GM19043 (cell line): ENCODE results near the gene MDP1.
"Not testable (repeated sequence)": the region's sequence is repeated elsewhere in the genome, so short reads cannot be mapped to it uniquely, and the experiment has no call there.

Source experiments
- ATAC-seq: cut with Tn5 transposase; IDR thresholded peaks from one replicate; pipeline ENCODE4 v1.9.1; 2021; ENCODE audit warnings: low read depth; ENCODE audit not compliant: unreplicated experiment

MDP1 gene

DNA sequence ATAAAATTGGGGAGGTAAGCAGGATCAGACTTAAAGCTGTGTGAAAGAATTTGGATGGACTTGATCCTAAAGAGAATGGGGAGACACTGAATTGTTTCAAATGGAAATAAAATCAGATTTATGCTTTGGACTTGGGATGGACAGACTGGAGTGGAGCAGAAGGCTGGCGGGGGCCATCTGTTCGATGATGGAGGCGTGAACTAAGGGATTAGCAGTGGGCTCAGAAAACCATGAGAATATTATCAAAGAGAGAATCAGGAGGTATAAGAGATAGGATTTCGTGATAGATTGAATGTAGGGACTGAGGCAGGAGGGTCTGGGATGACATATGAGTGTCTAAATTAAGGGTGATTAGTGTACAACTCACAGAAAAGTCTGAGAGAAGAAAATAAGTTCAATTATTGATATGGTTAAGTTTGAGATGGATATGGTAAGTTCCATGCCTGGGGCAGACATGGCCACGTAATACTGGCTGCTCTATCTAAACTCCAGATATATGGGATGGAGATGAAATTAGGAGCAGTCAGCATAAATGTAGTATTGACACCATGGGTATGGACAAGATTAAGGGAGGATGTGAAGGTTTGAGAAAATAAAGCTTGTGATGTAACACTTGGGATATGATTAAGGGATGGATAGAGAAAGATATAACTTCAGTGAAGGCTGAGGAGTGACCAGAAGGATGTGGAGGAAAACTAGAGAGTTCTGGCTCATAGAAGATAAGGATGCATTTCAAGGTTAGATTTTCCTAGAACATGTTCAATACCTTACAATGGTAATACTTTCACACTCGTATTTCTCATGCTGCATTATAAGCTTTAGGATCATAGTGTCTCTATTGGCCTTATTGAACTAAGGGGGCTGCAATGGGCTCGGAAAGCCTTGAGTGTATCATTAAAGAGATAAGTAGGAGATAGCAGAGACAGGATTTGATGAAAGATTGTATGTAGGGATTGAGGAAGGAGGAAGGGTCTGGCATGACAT is 11.4 kb downstream of the MDP1 start:
- ATAC-seq = no peak

DNA sequence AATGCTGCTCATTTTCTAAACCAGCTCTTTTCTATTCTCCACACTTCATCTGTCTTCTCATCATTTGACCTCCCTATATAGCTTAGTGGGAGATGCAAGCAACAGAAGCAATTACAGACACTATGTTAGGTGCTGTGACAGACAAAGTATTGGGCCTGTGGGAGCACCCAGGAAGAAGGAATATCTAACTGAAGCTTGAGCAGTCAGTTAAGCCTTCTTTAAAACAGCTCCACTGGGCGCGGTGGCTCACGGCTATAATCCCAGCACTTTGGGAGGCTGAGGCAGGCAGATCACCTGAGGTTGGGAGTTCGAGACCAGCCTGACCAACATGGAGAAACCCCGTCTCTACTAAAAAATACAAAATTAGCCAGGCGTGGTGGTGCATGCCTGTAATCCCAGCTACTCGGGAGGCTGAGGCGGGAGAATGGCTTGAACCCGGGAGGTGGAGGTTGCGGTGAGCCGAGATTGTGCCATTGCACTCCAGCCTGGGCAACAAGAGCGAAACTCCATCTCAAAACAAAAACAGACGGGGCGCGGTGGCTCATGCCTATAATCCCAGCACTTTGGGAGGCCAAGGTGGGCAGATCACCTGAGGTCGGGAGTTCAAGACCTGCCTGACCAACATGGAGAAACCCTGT is 12.5 kb downstream of the MDP1 start:
- ATAC-seq = not testable (repeated sequence)

DNA sequence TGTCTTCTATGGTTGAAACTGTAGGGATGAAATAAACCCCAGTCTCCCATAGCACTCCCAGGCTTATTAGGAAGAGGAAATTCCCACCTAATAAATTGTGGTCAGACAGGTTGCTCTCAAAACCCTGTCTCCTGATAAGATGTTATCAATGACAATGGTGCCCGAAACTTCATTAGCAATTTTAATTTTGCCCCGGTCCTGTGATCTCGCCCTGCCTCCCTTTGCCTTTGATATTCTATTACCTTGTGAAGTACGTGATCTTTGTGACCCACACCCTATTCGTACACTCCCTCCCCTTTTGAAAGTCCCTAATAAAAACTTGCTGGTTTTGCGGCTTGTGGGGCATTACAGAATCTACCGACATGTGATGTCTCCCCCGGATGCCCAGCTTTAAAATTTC is 13.3 kb downstream of the MDP1 start:
- not testable (repeated sequence) for ATAC-seq

DNA sequence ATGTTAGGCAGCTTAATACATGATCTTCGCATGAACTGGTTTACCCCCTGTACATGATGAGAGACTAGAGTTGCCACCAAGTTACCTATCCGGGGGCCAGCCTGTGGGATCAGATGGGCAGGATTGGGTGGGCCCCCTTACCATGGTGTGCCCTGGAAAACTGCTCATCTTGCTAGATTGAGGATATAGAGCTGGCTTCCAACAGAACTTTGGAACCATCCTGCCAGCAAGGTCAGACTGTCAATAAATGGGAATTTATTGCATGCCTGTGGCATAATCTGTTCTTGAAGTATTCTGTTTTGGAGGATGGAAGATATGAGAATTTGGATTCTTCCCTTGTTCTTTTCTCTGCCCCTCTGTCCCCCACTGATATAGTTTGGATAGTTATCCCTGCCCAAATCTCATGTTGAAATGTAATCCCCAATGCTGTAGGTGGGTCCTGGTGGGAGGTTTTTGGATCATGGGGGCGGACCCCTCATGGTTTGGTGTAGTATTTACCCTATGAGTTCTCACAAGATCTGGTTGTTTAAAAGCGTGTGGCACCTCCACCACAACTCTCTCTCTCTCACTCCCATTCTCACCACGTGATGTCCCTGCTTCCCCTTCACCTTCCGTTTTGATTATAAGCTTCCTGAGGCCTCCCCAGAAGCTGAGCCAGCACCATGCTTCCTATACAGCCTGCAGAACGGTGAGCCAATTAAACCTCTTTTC is 16.9 kb downstream of the MDP1 start:
- ATAC-seq = no peak

DNA sequence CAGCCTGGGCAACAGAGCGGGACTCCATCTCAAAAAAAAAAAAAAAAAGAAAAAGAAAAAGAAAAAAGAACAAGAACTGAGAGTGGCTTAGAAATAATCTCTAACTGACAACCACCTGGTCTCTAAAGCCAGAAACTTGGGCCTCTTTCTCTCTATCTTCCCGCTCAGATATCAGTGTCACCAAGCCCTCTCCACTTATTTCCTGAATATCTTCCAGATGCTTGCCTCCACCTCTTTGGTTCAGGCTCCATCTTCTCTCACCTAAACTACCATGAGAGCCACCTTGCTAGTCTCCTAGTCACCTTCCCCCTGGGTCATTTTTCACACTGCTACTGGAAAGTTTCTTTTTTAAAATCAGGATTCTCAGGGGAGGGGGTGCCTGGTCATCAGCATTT is 18.8 kb downstream of the MDP1 start:
- no peak for ATAC-seq

DNA sequence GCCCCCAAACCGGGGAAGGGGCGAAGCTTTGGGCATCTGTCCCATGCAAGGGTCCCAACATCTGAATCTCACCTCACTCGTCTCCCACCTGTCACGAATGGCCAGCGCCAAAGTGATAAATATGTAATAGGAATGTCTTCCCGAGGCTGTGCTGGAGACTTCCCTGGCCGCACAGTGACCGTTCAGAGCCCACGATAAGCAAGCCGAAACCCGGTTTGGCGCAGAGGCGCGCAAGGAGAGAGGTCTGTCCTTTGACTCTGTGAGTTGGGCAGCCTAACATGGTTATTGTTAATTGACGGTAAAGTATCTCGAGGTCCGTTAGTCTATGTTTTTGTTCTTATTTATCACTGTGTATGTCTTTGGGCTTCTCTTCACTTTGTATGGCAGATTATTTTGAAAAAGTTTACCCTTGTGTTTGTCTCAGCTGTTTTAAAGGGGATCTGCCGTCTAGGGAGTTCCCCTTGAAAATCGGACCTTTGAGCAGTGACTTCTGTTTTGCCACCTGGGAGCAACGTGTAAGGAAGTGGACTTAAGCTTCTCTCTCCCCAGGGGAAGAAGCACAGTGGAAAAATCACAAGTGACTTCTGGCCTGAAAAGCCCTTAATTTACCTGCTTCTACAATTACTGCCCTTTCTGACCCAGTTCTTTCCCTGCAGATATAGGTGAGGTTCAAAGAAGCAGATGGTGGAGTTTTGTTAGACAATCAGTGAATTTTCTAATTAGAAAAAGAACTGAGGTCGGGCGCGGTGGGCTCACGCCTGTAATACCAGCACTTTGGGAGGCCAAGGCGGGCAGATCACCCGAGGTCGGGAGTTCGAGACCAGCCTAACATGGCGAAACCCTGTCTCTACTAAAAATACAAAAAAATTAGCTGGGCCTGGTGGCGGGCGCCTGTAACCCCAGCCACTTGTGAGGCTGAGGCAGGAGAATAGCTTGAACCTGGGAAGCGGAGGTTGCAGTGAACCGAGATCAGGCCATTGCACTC is 19.5 kb downstream of the MDP1 start:
- no peak for ATAC-seq

DNA sequence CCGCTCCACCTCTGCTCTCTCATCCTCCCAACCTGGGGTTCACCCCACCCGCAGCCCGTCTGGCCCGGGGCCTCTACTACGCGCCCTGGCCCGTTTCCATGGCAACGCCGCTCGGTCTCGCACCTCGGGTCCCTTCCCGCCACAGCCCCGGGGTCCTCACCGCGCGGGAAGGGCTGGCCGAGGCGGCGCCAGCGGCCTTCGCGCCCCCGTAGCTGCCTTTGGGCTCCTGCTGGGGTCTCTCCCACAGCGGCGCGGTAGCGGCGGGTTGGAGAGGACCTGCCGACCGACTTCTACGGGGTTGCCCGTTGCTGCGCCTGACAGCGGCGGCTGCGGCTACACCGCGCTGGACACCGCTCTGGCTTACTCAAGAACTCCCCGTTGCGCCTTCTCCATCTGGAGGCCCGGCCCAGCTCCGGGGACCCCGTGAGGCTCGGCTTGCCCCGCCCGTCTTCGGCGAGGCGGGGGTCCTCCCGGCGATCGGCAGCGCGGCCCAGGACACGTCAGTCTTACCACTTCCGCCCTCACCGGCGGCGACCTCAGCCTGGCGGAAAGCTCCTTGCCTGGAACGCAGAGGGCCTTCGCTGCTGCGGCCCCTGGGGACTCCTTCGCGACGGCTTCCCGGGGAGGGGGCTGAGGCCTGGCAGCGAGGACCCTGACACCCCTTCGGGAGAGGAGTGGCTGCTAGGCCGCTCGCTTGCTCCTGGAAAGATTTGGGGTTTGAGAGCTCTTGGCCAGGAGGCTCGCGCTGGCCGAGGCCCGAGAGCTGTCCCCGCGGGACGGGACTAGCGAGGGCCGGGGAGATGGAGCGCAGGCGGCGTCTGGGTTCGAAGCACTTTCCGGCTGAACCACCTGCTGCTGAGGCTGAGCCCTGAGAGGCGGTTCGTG is 20.4 kb downstream of the MDP1 start, which contains the start of gene TM9SF1:
TSS of gene TM9SF1 (minus strand) at position 256 of the 885 bp plus-strand sequence. CDS start 422 bp downstream, outside the sequence.
- ATAC-seq = peak; percentile 85

DNA sequence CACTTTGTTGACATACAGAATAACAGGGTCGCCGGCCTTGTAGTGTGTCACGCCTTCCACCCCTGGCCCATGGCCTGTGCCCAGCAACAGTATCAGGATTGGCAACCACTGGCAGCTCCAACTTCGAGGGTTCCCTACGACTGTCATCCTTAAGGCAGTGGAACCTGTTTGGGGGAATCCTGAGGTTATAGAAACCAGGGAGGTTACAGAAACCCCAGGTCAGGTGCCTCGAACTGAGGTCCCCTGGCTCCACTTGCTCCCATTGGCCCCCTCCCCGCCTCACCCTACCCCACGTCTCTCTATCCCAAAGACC is 21.0 kb downstream of the MDP1 start:
- ATAC-seq = no peak

DNA sequence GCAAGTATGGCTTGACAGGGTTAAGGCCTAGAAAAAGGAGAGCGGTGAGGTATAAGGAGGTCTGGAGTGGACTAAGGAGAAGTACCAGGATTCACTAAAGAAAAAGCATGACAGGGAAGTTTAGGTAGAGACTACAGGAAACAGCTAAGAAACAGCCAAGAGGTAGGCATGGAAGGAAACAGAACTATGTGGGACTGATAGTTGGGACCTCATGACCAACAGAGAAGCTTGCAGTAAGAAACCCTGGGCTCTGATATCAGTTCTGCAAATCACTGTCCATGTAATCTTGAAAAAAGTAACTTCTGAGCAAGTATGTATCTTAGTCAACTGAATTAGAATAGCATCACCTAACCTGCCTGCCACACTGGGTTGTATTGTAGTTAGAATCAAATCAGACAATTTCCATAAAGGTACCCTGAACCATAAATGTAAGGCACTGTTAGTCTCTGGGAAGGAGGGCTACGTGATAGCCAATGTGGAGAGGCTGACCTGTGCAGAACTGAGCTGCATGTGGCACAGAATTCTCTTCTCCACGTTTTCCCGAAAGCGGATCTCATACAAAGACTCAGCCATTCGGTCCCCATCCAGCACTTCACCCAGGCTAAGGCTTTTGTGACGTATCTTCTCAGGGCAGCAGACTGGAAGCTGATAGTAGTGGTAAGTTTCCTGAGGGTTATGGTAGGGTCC is 21.5 kb downstream of the MDP1 start:
- no peak for ATAC-seq

DNA sequence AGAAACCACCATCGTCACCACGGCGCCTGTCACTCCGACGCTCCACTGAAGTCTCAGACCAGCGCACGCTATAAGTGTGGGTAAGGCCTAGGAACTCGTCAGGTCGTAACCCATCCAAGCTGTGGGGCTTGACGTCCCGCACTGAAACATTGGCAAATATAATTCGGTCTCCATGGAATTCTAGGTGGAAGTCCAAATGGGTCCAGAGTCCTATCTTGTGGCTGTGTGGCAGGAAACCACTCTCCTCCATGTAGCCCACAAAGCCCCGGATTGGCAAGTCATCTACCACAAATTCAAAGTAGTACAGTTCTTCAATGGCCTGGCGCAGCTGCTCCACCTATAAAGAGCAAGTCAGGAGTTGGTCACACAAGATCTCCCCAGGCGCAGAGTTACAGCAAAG is 22.9 kb downstream of the MDP1 start:
- no peak for ATAC-seq

DNA sequence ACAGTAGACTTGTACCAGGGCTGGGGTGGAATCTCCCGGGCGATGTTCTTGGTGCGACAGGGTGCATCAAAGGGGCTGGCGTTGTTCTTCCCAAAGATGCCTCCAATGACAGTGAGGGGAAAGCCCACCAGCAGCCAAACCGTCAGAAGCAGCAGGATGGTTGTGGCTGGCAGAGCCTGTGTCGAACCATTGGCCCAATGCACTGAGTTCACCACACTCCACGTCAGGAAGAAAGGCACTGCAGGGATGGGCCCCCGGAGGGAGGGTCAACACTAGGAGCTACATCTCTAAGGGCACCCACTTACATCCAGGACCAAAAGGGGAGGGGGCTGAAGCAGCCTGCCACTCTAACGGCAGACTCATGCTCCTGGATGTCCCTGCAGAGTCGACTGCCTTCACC is 25.4 kb downstream of the MDP1 start:
- no peak for ATAC-seq

DNA sequence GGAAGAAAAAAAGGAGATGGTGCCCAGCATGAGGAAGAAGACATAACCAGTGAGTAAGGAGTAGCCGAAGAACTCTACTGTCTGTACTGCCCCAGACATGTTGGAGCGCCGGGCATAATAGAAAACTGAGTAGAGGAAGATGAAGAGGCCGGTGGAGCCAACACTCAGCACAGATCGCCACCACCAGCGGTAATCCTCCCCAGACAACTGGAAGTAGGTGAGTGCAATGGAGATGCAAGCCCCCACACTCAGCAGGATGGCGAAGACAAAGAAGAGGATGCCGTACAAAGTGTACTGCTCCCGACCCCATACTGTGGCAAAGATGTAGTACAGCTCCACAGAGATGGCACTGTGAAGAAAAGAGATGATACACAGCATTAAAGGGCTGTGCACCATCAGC is 26.4 kb downstream of the MDP1 start:
- ATAC-seq = no peak

DNA sequence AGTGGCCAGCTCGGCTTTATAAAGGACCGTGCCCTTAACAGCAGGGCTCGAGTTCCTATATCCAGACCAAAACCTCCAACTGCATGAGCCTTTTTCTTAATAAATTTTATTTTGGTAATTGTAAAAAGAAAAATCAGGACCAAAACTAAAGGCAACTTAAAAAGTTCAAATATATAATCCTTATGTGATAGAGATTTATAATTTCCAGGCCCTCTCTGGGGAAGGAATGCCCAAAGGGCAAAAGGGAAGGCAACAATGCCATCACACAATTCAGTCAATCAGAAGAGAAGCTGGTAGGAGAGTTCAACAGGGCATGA is 26.8 kb downstream of the MDP1 start:
- ATAC-seq = no peak

DNA sequence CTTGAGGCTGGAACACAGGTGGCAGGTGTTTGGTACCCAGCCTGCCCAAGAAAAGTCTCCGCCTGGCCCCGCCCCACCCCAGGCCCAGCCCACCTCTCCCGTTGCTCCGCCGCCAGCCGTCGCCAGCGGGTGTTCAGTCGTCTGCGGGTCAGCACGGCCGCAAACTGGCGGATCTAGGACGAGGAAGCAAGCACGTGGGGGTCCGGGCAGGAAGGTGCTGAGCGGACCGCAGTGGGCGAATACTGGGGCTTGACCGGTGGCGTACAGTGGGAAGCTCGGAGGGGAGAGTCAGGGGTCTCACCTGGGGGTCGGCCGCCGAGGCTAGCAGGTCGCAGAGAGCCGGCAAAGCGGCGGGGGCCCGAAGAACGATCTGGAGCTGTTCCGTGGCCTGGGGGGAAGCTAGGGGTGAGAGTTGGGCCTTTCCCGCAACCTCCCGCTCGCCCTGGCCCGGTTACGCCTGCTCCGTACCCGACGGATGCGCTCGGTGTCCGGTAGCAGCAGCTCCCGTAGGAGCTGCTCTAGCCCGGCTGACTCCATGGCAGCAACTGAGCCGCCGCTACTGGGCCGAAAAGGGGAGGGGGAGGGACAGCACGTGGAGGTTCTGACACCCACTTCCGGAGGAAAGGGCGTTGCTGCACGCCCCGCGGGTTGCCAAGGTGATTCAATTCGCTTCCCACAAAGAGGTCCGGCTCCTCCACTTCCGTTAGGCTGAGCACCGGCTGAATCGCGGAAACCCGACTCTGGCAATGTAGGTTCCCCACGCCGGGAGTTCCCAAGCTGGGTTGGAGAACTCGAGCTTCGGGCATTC is 27.4 kb downstream of the MDP1 start, which contains the start of gene IPO4:
TSS of gene IPO4 (minus strand) at position 566 of the 808 bp plus-strand sequence. CDS start at position 537, 29 bp downstream.
- ATAC-seq = peak; percentile 88

DNA sequence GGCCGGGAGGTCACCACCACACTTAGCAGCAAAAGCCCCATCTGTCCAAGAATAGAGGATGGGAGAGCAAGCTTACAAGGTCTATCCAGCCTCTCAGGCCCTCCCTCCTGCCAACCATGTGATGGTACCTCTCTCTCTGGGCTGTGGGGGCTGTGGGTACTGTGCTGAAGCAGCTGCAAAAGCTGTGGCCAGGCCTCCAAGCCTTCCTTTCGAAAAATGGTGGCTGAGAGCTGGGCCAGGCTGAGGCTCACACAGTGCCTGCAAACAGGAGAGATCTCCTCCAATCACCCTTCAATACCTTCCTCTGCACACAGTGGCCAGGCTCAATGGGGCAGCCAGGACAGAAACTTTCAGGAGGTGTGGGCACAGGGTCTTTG is 28.3 kb downstream of the MDP1 start:
- no peak for ATAC-seq

DNA sequence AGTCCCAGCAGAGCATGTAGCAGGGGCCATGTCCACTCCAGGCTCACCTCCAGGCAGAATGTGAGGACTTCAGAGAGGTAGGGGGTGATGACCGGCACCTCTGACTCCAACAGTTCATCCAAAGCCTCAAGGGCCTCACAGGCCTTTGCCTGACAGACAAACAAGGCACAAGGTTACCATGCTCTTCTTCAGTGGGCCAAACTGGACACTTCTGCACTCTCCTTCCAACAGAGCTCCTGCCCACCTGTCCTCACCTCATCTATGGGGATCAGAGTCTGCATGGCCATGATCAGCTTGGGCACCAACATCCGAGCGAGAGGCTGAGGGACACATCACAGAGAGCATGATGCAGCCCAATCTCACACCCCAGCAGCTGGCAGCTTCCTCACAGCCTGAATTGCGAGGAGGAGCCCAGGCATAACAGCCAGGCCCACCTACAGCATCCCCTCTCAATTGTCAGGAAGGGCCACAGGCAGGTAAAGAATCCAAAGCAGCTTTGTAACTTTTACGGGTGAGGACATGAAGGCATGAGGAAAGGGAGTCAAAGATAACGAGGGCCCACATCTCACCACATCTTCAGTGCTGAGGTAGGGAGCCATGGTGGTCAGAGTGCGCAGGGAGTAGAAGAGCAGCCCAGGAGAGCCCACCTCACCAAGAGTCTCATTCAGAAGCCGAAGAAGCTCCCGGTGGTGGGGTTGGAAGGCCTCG is 28.9 kb downstream of the MDP1 start:
- ATAC-seq = no peak

DNA sequence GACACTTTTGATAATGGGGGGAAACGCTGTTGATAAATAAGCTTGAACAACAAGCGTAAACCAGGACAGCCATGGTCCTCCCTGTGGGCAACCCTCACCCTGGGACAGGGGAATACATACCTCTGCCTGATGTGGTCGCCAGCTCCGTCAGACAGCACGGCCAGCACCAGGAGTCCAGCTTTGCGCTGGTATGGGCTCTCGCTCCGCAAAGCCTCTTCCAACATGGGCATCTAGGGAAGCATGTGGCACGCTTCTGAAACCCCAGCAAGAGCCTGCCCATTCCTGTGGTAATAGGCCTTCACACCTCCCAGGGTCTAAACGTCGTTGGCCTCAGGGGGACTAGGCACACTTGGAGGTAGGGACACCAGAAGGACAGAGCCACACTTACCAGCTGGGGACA is 30.1 kb downstream of the MDP1 start:
- ATAC-seq = no peak
